OCI-LY1 (cell line): ENCODE results near the gene FRY.

Experiments used
- H2AFZ ChIP-seq: fragments of 200-600 bp; sonication (generic), shearing (Covaris generic); 2 replicates; pipeline ENCODE4 v1.6.0; 2014; ENCODE audit warnings: antibody characterized with exemption, mild to moderate bottlenecking, low read length
- H3F3A ChIP-seq: fragments of 200-600 bp; sonication (generic), shearing (Covaris generic); 2 replicates; pipeline ENCODE4 v1.6.0; 2014; ENCODE audit warnings: mild to moderate bottlenecking, antibody characterized with exemption, low read length, moderate library complexity; ENCODE audit not compliant: insufficient read depth
- H3K27ac ChIP-seq: fragments of 200-600 bp; sonication (generic); 2 replicates; pipeline ENCODE4 v1.5.1; 2014; ENCODE audit warnings: low read length, mixed run types, mild to moderate bottlenecking, low read depth; ENCODE audit not compliant: poor library complexity, severe bottlenecking
- H3K27me3 ChIP-seq: fragments of 200-600 bp; sonication (generic); 2 replicates; pipeline ENCODE4 v1.6.0; 2014; ENCODE audit warnings: antibody characterized with exemption, mild to moderate bottlenecking, low read length, moderate library complexity; ENCODE audit not compliant: insufficient read depth
- H3K36me3 ChIP-seq: fragments of 200-600 bp; sonication (generic); 2 replicates; pipeline ENCODE4 v1.6.1; 2014; ENCODE audit warnings: mild to moderate bottlenecking, antibody characterized with exemption, low read length, moderate library complexity, mixed read lengths; ENCODE audit not compliant: insufficient read depth
- H3K4me1 ChIP-seq: fragments of 200-600 bp; sonication (generic); 2 replicates; pipeline ENCODE4 v1.5.1; 2014; ENCODE audit warnings: mild to moderate bottlenecking, low read length, moderate library complexity; ENCODE audit not compliant: insufficient read depth, severe bottlenecking
- H3K4me2 ChIP-seq: fragments of 200-600 bp; sonication (generic), shearing (Covaris generic); 2 replicates; pipeline ENCODE4 v1.6.1; 2014; ENCODE audit warnings: low read length
- H3K4me3 ChIP-seq: fragments of 200-600 bp; sonication (generic); 2 replicates; pipeline ENCODE4 v1.5.1; 2014; ENCODE audit warnings: low read length, low read depth, mild to moderate bottlenecking, mixed read lengths; ENCODE audit not compliant: poor library complexity, severe bottlenecking
- H3K79me2 ChIP-seq: fragments of 200-600 bp; shearing (Covaris generic); 2 replicates; pipeline ENCODE4 v1.6.1; 2016; ENCODE audit warnings: mixed run types, low read length, mixed read lengths; ENCODE audit not compliant: insufficient read depth
- H3K9ac ChIP-seq: fragments of 200-600 bp; sonication (generic), shearing (Covaris generic); 2 replicates; pipeline ENCODE4 v1.6.1; 2014; ENCODE audit warnings: mild to moderate bottlenecking, low read length, mixed read lengths
- H3K9me2 ChIP-seq: fragments of 200-600 bp; sonication (generic), shearing (Covaris generic); 2 replicates; pipeline ENCODE4 v1.6.1; 2014; ENCODE audit warnings: low read depth, mild to moderate bottlenecking, low read length, mixed read lengths
- H3K9me3 ChIP-seq: fragments of 200-600 bp; shearing (Covaris generic); 2 replicates; pipeline ENCODE4 v1.6.1; 2014; ENCODE audit warnings: low read length, mixed read lengths
- H4K20me1 ChIP-seq: fragments of 200-600 bp; sonication (generic), shearing (Covaris generic); 2 replicates; pipeline ENCODE4 v1.6.0; 2016; ENCODE audit warnings: mild to moderate bottlenecking, low read length; ENCODE audit not compliant: insufficient read depth
- CTCF ChIP-seq: fragments of 200-600 bp; sonication (generic), shearing (Covaris generic); IDR thresholded peaks from 2 replicates; pipeline ENCODE4 v1.5.1; 2017; ENCODE audit warnings: mild to moderate bottlenecking, antibody characterized with exemption, low read length, moderate library complexity, mixed read lengths
- EZH2 ChIP-seq: fragments of 200-600 bp; sonication (generic), shearing (Covaris generic); IDR thresholded peaks from 2 replicates; pipeline ENCODE4 v1.8.0; 2017; ENCODE audit warnings: borderline replicate concordance, mixed run types, mild to moderate bottlenecking, antibody characterized with exemption, low read length, moderate library complexity, mixed read lengths

FRY gene

GRCh38 chr13:32187651-32188050 is 156.1 kb downstream of the FRY start:
- Histone ChIP-seq H3K4me1 (no peaks in the 10 kb centered on the region), H3K9me2 (no peaks in the 10 kb centered on the region), H2AFZ (no peak overlapping the region), H3K9ac (no peak overlapping the region), H3K4me3 (no peak overlapping the region), H3K9me3 (no peaks in the 10 kb centered on the region), H3K27ac (no peak overlapping the region), H4K20me1 (no peaks in the 10 kb centered on the region), H3K36me3 (no peaks in the 10 kb centered on the region), H3F3A (no peaks in the 10 kb centered on the region), H3K27me3 (no peaks in the 10 kb centered on the region), H3K4me2 (no peak overlapping the region), H3K79me2 (no peaks in the 10 kb centered on the region)
- TF ChIP-seq EZH2 (no peak), CTCF (no peak)

- Histone ChIP-seq H4K20me1 (no peaks in the 10 kb centered on the region), H3K27ac (no peak overlapping the region), H3F3A (no peaks in the 10 kb centered on the region), H3K27me3 (no peaks in the 10 kb centered on the region), H3K9me2 (no peaks in the 10 kb centered on the region), H3K79me2 (no peaks in the 10 kb centered on the region), H2AFZ (no peak overlapping the region), H3K9ac (no peak overlapping the region), H3K4me1 (no peaks in the 10 kb centered on the region), H3K9me3 (no peaks in the 10 kb centered on the region), H3K4me3 (no peak overlapping the region), H3K36me3 (no peaks in the 10 kb centered on the region), H3K4me2 (no peak overlapping the region)
- TF ChIP-seq EZH2 (no peak), CTCF (no peak)
Observed at GRCh38 chr13:32191452-32191998, 160.0 kb downstream of the FRY start.

GRCh38 chr13:32195713-32196112 is 164.1 kb downstream of the FRY start:
- Histone ChIP-seq H3K9ac (no peak overlapping the region), H3K4me2 (no peak overlapping the region), H3K36me3 (no peaks in the 10 kb centered on the region), H3K27me3 (no peaks in the 10 kb centered on the region), H3K4me3 (no peak overlapping the region), H3F3A (no peaks in the 10 kb centered on the region), H4K20me1 (no peaks in the 10 kb centered on the region), H3K4me1 (no peaks in the 10 kb centered on the region), H3K9me3 (no peaks in the 10 kb centered on the region), H2AFZ (no peak overlapping the region), H3K27ac (no peak overlapping the region), H3K79me2 (no peaks in the 10 kb centered on the region), H3K9me2 (no peaks in the 10 kb centered on the region)
- no peak for TF ChIP-seq CTCF
- TF ChIP-seq EZH2: no peak
